Esophagus squamous epithelium (tissue), 5 donors: Measurements from ENCODE around the gene SLC15A5. TPM values are rescaled to one million over a fixed set of nuclear protein-coding genes. Genes with fewer than 3 reads are reported as not detected.

Experiments
- DNase-seq: peaks from one replicate; lab custom pipeline; 2025; lab: John Stamatoyannopoulos, UW
- H3K27ac ChIP-seq, 4 donors: fragments of 200-600 bp; sonication (generic); one replicate each; pipeline ENCODE4 v1.5.1; 2016 to 2019; ENCODE audit warnings: mild to moderate bottlenecking in 1 of 4
- H3K27me3 ChIP-seq, 4 donors: fragments of 200-600 bp; sonication (generic); 1 replicate in 3 of 4; 2 replicates in 1 of 4; pipeline versions ENCODE4 v1.5.1 to v1.6.0; 2017 to 2021; ENCODE audit warnings: antibody characterized with exemption in 1 of 4
- H3K36me3 ChIP-seq, 3 donors: fragments of 200-600 bp; sonication (generic); one replicate each; pipeline ENCODE4 v1.5.1; 2016 to 2019
- H3K4me1 ChIP-seq, 3 donors: fragments of 200-600 bp; sonication (generic); one replicate each; pipeline ENCODE4 v1.5.1; 2017 to 2019
- H3K4me3 ChIP-seq, 4 donors: fragments of 200-600 bp; sonication (generic); 1 replicate in 3 of 4; 2 replicates in 1 of 4; pipeline ENCODE4 v1.5.1; 2016 to 2019; ENCODE audit warnings: mild to moderate bottlenecking in 2 of 4, moderate library complexity in 1 of 4
- H3K9me3 ChIP-seq, 3 donors: fragments of 200-600 bp; sonication (generic); one replicate each; pipeline ENCODE4 v1.5.1; 2016 to 2019
- CTCF ChIP-seq, 6 experiments: fragments of 450-650 bp in 4 of 6; fragments of 200-600 bp in 2 of 6; sonication (generic) in 2 of 6; IDR thresholded peaks; one replicate each; pipeline ENCODE4 v1.5.1; 2016 to 2019; ENCODE audit warnings: antibody characterized with exemption in 6 of 6, mild to moderate bottlenecking in 4 of 6, moderate library complexity in 4 of 6
- POLR2A ChIP-seq, 4 donors: fragments of 450-650 bp; IDR thresholded peaks; one replicate each; pipeline ENCODE4 v1.6.1; 2017; ENCODE audit warnings: antibody characterized with exemption in 4 of 4, mild to moderate bottlenecking in 4 of 4, moderate library complexity in 3 of 4
- WGBS, 2 donors: methylation state at CpG; one replicate each; pipeline ENCODE4 v1.1.5; 2018; 5-methylcytosine and 5-hydroxymethylcytosine counted together
- intact Hi-C: fragments of 100-400 bp; cut with DNase I; formaldehyde crosslinking; loops from one replicate; pipeline ENCODE4 v1.15.0; 2022
- total RNA-seq, 4 donors: library from RNA; depleted of rRNA; stranded (reverse); fragments of >200 nt; gene quantifications; one replicate each; pipeline ENCODE4 v1.1.0, GENCODE V29; 2016
- donor health status: DM: yes; HTN: yes; CAD: no.

Gene SLC15A5
- total RNA-seq, 4 donors from 2014 or later, result not detected

GRCh38 chr12:16271062-16271461, 6.4 kb downstream of the SLC15A5 start:
- H3K4me1 ChIP-seq, result no peaks in the 10 kb centered on the region
- no peak for DNase-seq
- H3K27me3 ChIP-seq, result no peaks in the 10 kb centered on the region
- TF ChIP-seq CTCF (IDR thresholded peaks at IDR 0.05) (no peak), POLR2A (IDR thresholded peaks at IDR 0.05) (no peak)
- no peaks in the 10 kb centered on the region for H3K36me3 ChIP-seq
- H3K4me3 ChIP-seq, result no peak overlapping the region
- intact Hi-C loops, result no loop called here
- H3K9me3 ChIP-seq, result no peaks in the 10 kb centered on the region
- WGBS, 2 donors, result 13 to 23% methylated on average over 1 of the region's 1 CpG
- H3K27ac ChIP-seq, result no peak overlapping the region

- no peak overlapping the region for H3K27ac ChIP-seq
- H3K9me3 ChIP-seq, result no peaks in the 10 kb centered on the region
- 59 to 60% methylated on average over 2 of the region's 2 CpGs for WGBS, 2 donors
- no peak for DNase-seq
- no peak for TF ChIP-seq POLR2A (IDR thresholded peaks at IDR 0.05)
- TF ChIP-seq CTCF (IDR thresholded peaks at IDR 0.05), result no peak
- H3K4me3 ChIP-seq, result no peak overlapping the region
- H3K4me1 ChIP-seq, result no peaks in the 10 kb centered on the region
- H3K27me3 ChIP-seq, result no peaks in the 10 kb centered on the region
- no peaks in the 10 kb centered on the region for H3K36me3 ChIP-seq
- intact Hi-C loops, result no loop called here
Measured at GRCh38 chr12:16269946-16270345, 7.5 kb downstream of the SLC15A5 start.

- no peak overlapping the region for H3K4me3 ChIP-seq
- 45 to 53% methylated on average over 1 of the region's 1 CpG for WGBS, 2 donors
- TF ChIP-seq POLR2A (IDR thresholded peaks at IDR 0.05) (no peak), CTCF (IDR thresholded peaks at IDR 0.05) (no peak)
- H3K4me1 ChIP-seq, result no peaks in the 10 kb centered on the region
- intact Hi-C loops, result no loop called here
- no peak for DNase-seq
- no peaks in the 10 kb centered on the region for H3K36me3 ChIP-seq
- H3K9me3 ChIP-seq, result no peaks in the 10 kb centered on the region
- H3K27me3 ChIP-seq, result no peaks in the 10 kb centered on the region
- H3K27ac ChIP-seq, result no peak overlapping the region
Measured at GRCh38 chr12:16266085-16266484, 11.4 kb downstream of the SLC15A5 start.

- Histone ChIP-seq H3K4me3 (no peak overlapping the region), H3K36me3 (no peaks in the 10 kb centered on the region), H3K4me1 (no peaks in the 10 kb centered on the region), H3K27me3 (no peaks in the 10 kb centered on the region), H3K9me3 (no peaks in the 10 kb centered on the region), H3K27ac (no peak overlapping the region)
- WGBS, 2 donors, result 55 to 71% methylated on average over 2 of the region's 2 CpGs
- intact Hi-C loops, result no loop called here
- DNase-seq, result no peak
- TF ChIP-seq CTCF (IDR thresholded peaks at IDR 0.05) (no peak), POLR2A (IDR thresholded peaks at IDR 0.05) (no peak)
Measured at GRCh38 chr12:16261944-16262475, 15.5 kb downstream of the SLC15A5 start.

- Histone ChIP-seq H3K4me3 (no peak overlapping the region), H3K9me3 (no peaks in the 10 kb centered on the region), H3K27ac (no peak overlapping the region), H3K36me3 (no peaks in the 10 kb centered on the region), H3K27me3 (no peaks in the 10 kb centered on the region), H3K4me1 (no peaks in the 10 kb centered on the region)
- no peak for TF ChIP-seq POLR2A (IDR thresholded peaks at IDR 0.05)
- TF ChIP-seq CTCF (IDR thresholded peaks at IDR 0.05), result no peak
- DNase-seq, result no peak
- intact Hi-C loops, result no loop called here
- 78 to 85% methylated on average over 4 of the region's 4 CpGs for WGBS, 2 donors
Measured at GRCh38 chr12:16260206-16260605, 17.3 kb downstream of the SLC15A5 start.
